ENCODE data around the gene CEACAM4. TPM values are rescaled to one million over a fixed set of nuclear protein-coding genes. Genes with fewer than 3 reads are reported as not detected.

Gene CEACAM4
- total and polyA plus RNA-seq, 2 experiments from 2014 or later: not detected

DNA sequence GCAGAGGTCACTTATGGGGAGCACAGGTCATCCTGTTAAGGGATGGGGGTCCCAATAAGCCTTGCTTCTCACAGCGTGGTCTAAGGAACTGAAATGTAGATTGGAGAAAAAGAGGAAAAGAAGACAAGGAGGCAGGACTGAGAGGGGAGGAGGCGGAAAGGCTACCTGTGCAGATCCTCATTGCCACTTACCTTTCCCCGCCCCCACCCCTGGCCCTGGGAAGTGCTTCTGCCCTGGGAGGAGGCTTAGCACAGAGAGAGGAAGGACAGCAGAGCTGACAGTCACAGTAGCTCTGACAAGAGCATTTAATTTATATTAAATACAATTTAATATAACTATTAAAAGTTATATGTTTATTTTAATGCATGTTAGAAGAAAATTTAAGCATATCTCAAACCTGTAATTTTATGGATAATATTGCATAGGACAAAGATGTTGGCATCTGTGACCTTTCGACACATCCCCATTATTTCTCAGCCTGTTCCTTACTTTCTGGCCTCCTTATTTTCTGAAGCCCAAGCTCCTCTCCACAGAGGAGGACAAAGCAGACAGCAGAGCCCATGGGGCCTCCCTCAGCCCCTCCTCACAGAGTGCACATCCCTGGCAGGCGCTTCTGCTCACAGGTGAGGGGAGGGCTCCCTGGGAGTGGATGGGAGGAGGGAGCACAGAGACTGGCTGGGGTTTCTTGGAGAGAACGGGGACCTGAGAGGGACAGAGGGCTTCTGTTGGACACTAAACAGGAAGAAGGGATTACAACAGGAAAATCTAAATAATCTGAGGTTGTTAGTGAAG lies 27.5 kb downstream of the CEACAM4 start:
- Histone ChIP-seq H4K20me1 (ENCODE audit: insufficient read depth, poor library complexity, severe bottlenecking) (no peaks in the 10 kb centered on the region), H3K9me3 (ENCODE audit: low read depth) (no peaks in the 10 kb centered on the region), H3K4me2 (no peak overlapping the region), H3K79me2 (no peaks in the 10 kb centered on the region), H3K36me3 (replicated peaks; ENCODE audit: insufficient read depth, low read depth) (no peaks in the 10 kb centered on the region), H2AFZ (no peak overlapping the region), H3K4me3 (no peak overlapping the region), H3K27ac (no peak overlapping the region), H3K4me1 (ENCODE audit: insufficient read depth) (no peaks in the 10 kb centered on the region), H3K27me3 (no peaks in the 10 kb centered on the region), H3K9me2 (replicated peaks; ENCODE audit: insufficient read depth) (no peaks in the 10 kb centered on the region)
- TF ChIP-seq, protein P1, sequence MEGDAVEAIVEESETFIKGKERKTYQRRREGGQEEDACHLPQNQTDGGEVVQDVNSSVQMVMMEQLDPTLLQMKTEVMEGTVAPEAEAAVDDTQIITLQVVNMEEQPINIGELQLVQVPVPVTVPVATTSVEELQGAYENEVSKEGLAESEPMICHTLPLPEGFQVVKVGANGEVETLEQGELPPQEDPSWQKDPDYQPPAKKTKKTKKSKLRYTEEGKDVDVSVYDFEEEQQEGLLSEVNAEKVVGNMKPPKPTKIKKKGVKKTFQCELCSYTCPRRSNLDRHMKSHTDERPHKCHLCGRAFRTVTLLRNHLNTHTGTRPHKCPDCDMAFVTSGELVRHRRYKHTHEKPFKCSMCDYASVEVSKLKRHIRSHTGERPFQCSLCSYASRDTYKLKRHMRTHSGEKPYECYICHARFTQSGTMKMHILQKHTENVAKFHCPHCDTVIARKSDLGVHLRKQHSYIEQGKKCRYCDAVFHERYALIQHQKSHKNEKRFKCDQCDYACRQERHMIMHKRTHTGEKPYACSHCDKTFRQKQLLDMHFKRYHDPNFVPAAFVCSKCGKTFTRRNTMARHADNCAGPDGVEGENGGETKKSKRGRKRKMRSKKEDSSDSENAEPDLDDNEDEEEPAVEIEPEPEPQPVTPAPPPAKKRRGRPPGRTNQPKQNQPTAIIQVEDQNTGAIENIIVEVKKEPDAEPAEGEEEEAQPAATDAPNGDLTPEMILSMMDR (IDR thresholded peaks at IDR 0.05; ENCODE audit: poor library complexity): no peak
- TF ChIP-seq EZH2 (IDR thresholded peaks at IDR 0.05; ENCODE audit: borderline replicate concordance) (no peak), EZH2phosphoT487 (IDR thresholded peaks at IDR 0.05; ENCODE audit: low read depth, severe bottlenecking, unreplicated experiment) (no peak)
- WGBS (ENCODE audit: low lambda C conversion rate, missing lambda C conversion rate): 58% methylated on average over 5 of the region's 6 CpGs
- DNase-seq (ENCODE audit: low spot score): no peak

DNA sequence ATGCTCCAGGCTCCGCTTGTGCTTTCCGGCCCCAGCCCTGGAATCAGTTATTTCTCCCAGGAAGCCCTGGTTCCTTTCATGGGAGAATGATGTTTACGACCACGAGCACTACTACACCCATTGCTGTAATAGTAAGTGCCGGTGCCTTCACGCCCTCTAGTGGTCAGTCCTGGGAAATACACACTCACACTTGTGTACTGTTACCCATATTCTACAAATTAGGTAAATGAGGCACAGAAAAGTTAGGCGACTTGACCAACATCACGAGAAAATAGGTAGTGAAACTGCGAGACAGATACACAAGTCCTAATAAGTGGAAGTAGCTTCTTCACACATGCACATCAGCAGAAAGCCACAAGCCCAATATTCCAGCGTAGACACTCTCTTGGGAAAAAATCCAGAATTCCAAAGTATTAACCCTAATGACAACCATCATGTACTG lies 29.3 kb downstream of the CEACAM4 start:
- Histone ChIP-seq H3K27ac (no peak overlapping the region), H3K9me2 (replicated peaks; ENCODE audit: insufficient read depth) (no peaks in the 10 kb centered on the region), H3K4me2 (no peak overlapping the region), H3K9me3 (ENCODE audit: low read depth) (no peaks in the 10 kb centered on the region), H3K79me2 (no peaks in the 10 kb centered on the region), H3K36me3 (replicated peaks; ENCODE audit: insufficient read depth, low read depth) (no peaks in the 10 kb centered on the region), H4K20me1 (ENCODE audit: insufficient read depth, poor library complexity, severe bottlenecking) (no peaks in the 10 kb centered on the region), H3K4me1 (ENCODE audit: insufficient read depth) (no peaks in the 10 kb centered on the region), H3K27me3 (no peaks in the 10 kb centered on the region), H2AFZ (no peak overlapping the region), H3K4me3 (no peak overlapping the region)
- 26% methylated on average over 10 of the region's 10 CpGs for WGBS (ENCODE audit: low lambda C conversion rate, missing lambda C conversion rate)
- no peak for TF ChIP-seq EZH2 (IDR thresholded peaks at IDR 0.05; ENCODE audit: borderline replicate concordance)
- TF ChIP-seq, protein P1 (IDR thresholded peaks at IDR 0.05; ENCODE audit: poor library complexity): peak; percentile 67
- no peak for TF ChIP-seq EZH2phosphoT487 (IDR thresholded peaks at IDR 0.05; ENCODE audit: low read depth, severe bottlenecking, unreplicated experiment)
- DNase-seq (ENCODE audit: low spot score): peak; percentile 69

DNA sequence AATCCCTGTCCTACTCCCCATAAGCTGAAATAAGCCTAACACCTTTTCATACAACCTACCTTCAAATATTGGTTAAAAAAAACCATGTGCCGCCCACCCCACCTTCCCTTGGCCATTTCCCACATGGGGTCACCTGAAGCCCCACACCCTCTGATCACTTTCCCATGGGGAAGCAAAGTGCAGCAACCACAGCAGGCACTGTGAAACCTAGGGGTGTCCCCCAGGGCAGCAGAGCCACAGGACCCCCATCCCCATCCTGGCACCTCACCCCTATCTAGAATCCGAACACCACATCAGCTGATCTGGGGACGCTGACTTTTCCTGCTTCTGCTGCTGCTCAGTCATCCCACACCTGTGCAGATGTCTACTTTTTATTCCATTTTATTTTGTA lies 31.0 kb downstream of the CEACAM4 start:
- WGBS (ENCODE audit: low lambda C conversion rate, missing lambda C conversion rate): 44% methylated on average over 3 of the region's 3 CpGs
- H3K36me3 ChIP-seq (replicated peaks; ENCODE audit: insufficient read depth, low read depth): no peaks in the 10 kb centered on the region
- no peaks in the 10 kb centered on the region for H3K27me3 ChIP-seq
- H3K4me1 ChIP-seq (ENCODE audit: insufficient read depth): no peaks in the 10 kb centered on the region
- no peak overlapping the region for H3K27ac ChIP-seq
- no peak overlapping the region for H3K4me3 ChIP-seq
- H3K9me3 ChIP-seq (ENCODE audit: low read depth): no peaks in the 10 kb centered on the region
- no peaks in the 10 kb centered on the region for H3K9me2 ChIP-seq (replicated peaks; ENCODE audit: insufficient read depth)
- H3K79me2 ChIP-seq: no peaks in the 10 kb centered on the region
- no peak for DNase-seq (ENCODE audit: low spot score)
- no peaks in the 10 kb centered on the region for H4K20me1 ChIP-seq (ENCODE audit: insufficient read depth, poor library complexity, severe bottlenecking)
- no peak overlapping the region for H3K4me2 ChIP-seq
- H2AFZ ChIP-seq: no peak overlapping the region
- TF ChIP-seq EZH2phosphoT487 (IDR thresholded peaks at IDR 0.05; ENCODE audit: low read depth, severe bottlenecking, unreplicated experiment) (no peak), EZH2 (IDR thresholded peaks at IDR 0.05; ENCODE audit: borderline replicate concordance) (no peak)
- TF ChIP-seq, protein P1 (IDR thresholded peaks at IDR 0.05; ENCODE audit: poor library complexity): no peak

Data from hepatocyte (in vitro differentiated cells).